VCaP (cell line): ENCODE measurements around the gene CACNG6.

Source experiments
- H3K27ac ChIP-seq: fragments of 450-650 bp; 2 replicates; pipeline ENCODE4 v1.5.1; 2017
- TF ChIP-seq, protein P1 (sequence below): fragments of 450-650 bp; conservative IDR thresholded peaks from 2 replicates; pipeline ENCODE4 v1.5.1; 2017; ENCODE audit warnings: mild to moderate bottlenecking, moderate library complexity

Gene CACNG6

DNA sequence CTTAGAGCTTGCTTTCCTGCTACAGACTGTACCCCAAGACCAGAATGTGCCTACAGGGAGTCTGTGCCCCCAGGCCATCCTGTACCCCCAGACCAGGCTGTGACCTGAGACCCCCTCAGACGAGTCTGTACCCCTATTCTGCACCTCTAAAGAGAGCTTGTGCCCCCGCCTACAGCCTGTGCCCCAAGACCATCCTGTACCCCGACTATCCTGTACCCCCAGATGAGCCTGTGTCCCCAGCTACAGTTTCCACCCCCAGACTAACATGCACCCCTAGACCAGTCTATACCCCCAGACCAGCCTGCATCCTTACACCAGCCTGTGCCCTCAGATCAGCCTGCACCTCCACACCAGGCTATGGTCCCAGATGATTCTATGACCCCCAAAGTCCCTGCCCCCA lies 2.0 kb downstream of the CACNG6 start:
- TF ChIP-seq, protein P1, sequence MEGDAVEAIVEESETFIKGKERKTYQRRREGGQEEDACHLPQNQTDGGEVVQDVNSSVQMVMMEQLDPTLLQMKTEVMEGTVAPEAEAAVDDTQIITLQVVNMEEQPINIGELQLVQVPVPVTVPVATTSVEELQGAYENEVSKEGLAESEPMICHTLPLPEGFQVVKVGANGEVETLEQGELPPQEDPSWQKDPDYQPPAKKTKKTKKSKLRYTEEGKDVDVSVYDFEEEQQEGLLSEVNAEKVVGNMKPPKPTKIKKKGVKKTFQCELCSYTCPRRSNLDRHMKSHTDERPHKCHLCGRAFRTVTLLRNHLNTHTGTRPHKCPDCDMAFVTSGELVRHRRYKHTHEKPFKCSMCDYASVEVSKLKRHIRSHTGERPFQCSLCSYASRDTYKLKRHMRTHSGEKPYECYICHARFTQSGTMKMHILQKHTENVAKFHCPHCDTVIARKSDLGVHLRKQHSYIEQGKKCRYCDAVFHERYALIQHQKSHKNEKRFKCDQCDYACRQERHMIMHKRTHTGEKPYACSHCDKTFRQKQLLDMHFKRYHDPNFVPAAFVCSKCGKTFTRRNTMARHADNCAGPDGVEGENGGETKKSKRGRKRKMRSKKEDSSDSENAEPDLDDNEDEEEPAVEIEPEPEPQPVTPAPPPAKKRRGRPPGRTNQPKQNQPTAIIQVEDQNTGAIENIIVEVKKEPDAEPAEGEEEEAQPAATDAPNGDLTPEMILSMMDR = no peak
- no peak overlapping the region for H3K27ac ChIP-seq

DNA sequence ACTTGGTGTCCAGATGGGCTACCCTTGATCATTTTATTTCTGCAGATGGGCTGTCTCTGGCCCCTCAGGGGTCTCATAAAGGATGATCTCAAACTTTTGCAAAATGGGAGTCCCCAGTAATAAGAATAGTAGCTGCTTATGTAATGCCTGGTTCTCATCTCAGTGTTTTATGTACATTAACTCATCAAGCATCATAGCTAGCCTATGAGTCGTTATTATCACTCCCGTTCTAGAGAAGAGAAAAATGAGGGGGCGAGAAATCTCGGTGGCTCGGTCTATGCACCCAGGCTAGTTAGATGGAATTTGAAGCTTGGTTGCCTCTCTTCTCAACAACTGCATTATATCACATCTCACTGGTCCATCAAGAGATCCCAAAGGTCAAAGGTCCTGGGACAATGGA lies 3.4 kb downstream of the CACNG6 start:
- TF ChIP-seq, protein P1 = no peak
- H3K27ac ChIP-seq = no peak overlapping the region

DNA sequence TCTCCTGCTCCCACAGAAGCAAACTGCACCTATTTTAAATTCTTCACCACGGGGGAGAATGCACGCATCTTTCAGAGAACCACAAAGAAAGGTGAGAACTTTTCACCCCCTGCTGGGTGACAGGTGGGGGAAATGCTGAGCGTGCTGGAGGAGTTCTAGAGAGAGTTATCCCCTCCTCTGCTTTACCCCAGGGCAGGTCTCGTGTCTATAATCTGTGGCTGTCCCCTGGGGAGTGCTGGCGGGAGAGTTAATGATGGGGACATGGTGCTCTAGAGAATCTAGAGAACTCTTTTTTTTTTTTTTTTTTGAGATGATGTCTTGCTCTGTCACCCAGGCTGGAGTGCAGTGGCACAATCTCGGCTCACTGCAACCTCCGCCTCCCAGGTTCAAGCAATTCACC lies 6.8 kb downstream of the CACNG6 start:
- TF ChIP-seq, protein P1 = no peak
- no peak overlapping the region for H3K27ac ChIP-seq

DNA sequence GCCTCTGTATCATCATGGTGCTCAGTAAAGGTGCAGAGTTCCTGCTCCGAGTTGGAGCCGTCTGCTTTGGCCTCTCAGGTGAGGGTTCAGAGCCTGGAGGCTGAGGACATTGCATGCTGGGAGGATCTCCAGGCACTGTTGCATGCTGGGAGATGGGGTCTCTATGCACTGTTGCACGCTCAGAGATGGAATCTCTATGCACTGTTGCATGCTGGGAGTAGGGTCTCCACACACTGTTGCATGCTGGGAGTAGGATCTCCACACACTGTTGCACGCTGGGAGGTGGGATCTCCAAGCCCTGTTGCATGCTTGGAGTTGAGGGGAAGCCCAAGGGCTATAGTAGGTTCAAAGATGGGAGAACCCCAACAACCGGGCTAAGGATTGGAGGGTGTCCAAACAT lies 8.3 kb downstream of the CACNG6 start:
- TF ChIP-seq, protein P1 = no peak

DNA sequence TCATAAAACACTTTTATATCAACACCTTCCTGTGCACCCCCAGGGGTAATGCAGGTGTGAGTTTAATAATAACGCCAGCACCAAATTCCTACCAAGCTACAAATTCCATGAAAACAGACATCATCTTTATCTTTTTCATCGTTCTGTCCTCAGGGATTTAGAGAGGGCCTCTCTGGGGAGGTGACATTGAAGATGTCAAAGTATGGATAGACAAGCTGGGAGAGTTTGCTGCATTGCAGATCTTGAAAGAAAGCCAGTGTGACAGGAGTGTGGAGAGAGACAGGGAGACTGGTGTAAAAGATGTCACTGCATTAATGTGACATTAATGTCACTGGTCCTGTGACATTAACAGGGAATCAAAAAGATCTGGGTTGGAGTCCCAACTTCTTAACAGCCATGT lies 10.1 kb downstream of the CACNG6 start:
- no peak overlapping the region for H3K27ac ChIP-seq
- TF ChIP-seq, protein P1 = no peak

More for the DNA sequence above, 8.3 kb downstream of the CACNG6 start:
- no peak overlapping the region for H3K27ac ChIP-seq

DNA sequence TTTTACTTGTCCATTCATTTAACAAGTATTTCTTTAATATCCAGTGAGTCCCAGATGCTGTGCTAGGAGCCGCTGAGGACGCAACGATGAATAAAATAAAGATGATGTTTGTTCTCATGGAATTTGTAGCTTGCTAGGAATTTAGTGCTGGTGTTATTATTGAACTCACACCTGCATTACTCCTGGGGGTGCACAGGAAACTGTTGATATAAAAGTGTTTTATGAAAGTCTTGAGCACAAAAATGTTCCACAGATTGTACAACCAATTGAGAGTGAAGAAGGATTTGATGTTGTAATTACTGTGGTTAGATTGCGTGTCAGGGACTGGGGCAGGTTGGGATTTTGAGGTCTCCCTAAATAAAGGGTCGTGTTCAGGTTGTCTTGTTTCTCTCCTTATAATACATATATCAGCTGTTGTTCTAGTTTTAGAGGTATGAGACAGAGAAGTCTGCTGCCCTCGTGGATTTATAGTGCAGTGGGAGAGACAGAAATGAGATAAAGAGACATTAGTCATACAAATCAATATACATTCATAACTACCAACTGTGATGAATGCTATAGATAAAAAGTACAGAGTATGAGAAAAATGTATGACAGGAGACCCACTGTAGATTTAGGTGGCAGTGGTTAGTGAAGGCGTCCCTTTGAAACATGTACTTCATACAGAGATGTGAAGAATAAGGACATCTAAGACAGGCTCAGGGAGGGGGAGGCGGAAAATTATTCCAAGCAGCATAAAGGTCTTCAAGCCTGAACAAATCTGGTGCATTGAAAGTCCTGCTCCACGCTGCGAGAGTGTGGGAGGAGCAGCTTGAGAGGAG lies 11.3 kb downstream of the CACNG6 start:
- TF ChIP-seq, protein P1 = no peak
- H3K27ac ChIP-seq = no peak overlapping the region

DNA sequence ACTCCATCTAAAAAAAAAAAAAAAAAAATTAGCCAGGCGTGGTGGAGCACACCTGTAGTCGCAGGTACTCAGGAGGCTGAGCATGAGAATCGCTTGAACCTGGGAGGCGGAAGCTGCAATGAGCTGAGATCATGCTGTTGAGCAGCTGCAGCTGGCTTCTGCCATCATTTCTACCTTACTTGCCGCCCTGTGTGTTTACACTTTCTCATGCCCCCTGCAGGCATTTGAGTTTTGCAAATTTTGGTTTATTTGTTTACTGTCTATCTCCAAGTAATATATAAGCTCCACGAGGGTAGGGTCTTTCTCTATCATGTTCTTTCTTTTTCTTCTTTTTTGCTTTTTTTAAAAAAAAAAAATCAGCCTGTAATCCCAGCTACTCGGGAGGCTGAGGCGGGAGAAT lies 18.0 kb downstream of the CACNG6 start:
- TF ChIP-seq, protein P1 = 0 out of 2 replicates have a peak, but pooled peaks have one; percentile 9
- peak overlapping the region; percentile 57 for H3K27ac ChIP-seq
